CD14-positive monocyte (primary cell): Measurements from ENCODE around the gene FANCC. TPM values are rescaled to one million over a fixed set of nuclear protein-coding genes. Genes with fewer than 3 reads are reported as not detected.

Experiments used
- DNase-seq, 3 donors: peaks; one replicate each; pipeline ENCODE4 v3.0.0-alpha.2; 2011 to 2022
- H2AFZ ChIP-seq: 2 replicates; pipeline ENCODE4 v1.6.0; 2012; ENCODE audit warnings: mild to moderate bottlenecking, low read depth, low read length, inconsistent platforms; ENCODE audit not compliant: insufficient read depth, poor library complexity, severe bottlenecking
- H3K27ac ChIP-seq, 2 donors: 1 replicate in 1 of 2; 2 replicates in 1 of 2; pipeline ENCODE4 v1.5.1; 2012 to 2013; ENCODE audit warnings: low read length in 2 of 2, control low read depth in 1 of 2, inconsistent platforms in 1 of 2, low read depth in 1 of 2, mild to moderate bottlenecking in 1 of 2
- H3K27me3 ChIP-seq, 2 donors: one replicate each; pipeline versions ENCODE4 v1.6.0 to v1.6.1; 2011 to 2013; ENCODE audit warnings: low read length in 2 of 2; ENCODE audit not compliant: control insufficient read depth in 2 of 2, insufficient read depth in 2 of 2
- H3K36me3 ChIP-seq, 2 donors: replicated peaks in 1 of 2; 1 replicate in 1 of 2; 2 replicates in 1 of 2; pipeline versions ENCODE4 v1.5.1 to v1.6.1; 2012 to 2013; ENCODE audit warnings: low read length in 2 of 2, control low read depth in 1 of 2, inconsistent platforms in 1 of 2, mild to moderate bottlenecking in 1 of 2; ENCODE audit not compliant: insufficient read depth in 2 of 2, control insufficient read depth in 1 of 2
- H3K4me1 ChIP-seq, 2 donors: 1 replicate in 1 of 2; 2 replicates in 1 of 2; pipeline versions ENCODE4 v1.5.1 to v1.6.1; 2012 to 2013; ENCODE audit warnings: low read length in 2 of 2, control low read depth in 1 of 2, inconsistent platforms in 1 of 2, mild to moderate bottlenecking in 1 of 2, moderate library complexity in 1 of 2; ENCODE audit not compliant: insufficient read depth in 2 of 2, control insufficient read depth in 1 of 2
- H3K4me2 ChIP-seq: replicated peaks from 2 replicates; pipeline ENCODE3; 2012; ENCODE audit warnings: low read length, moderate library complexity, mild to moderate bottlenecking; ENCODE audit not compliant: poor library complexity, severe bottlenecking; ENCODE audit errors: extremely low read depth
- H3K4me3 ChIP-seq, 3 experiments: fragments of 200-600 bp in 1 of 3; sonication (generic) in 1 of 3; replicated peaks in 1 of 3; 1 replicate in 2 of 3; 2 replicates in 1 of 3; pipeline ENCODE4 v1.5.1; 2011 to 2013; ENCODE audit warnings: low read length in 3 of 3, mild to moderate bottlenecking in 3 of 3, control low read depth in 2 of 3, low read depth in 2 of 3, inconsistent platforms in 1 of 3, moderate library complexity in 1 of 3
- H3K79me2 ChIP-seq: 2 replicates; pipeline ENCODE4 v1.6.0; 2012; ENCODE audit warnings: mild to moderate bottlenecking, control low read depth, inconsistent platforms, low read length, moderate library complexity; ENCODE audit not compliant: insufficient read depth
- H3K9ac ChIP-seq: 2 replicates; pipeline ENCODE4 v1.6.0; 2017; ENCODE audit warnings: low read length, mild to moderate bottlenecking; ENCODE audit not compliant: insufficient read depth, poor library complexity, severe bottlenecking
- H3K9me3 ChIP-seq, 2 donors: replicated peaks in 1 of 2; 1 replicate in 1 of 2; 2 replicates in 1 of 2; pipeline versions ENCODE4 v1.5.1 to v1.6.1; 2012 to 2013; ENCODE audit warnings: low read length in 2 of 2, control low read depth in 1 of 2; ENCODE audit not compliant: control insufficient read depth in 1 of 2, insufficient read depth in 1 of 2
- H4K20me1 ChIP-seq: 2 replicates; pipeline ENCODE4 v1.6.0; 2012; ENCODE audit warnings: mild to moderate bottlenecking, low read length, control low read depth, moderate library complexity; ENCODE audit not compliant: insufficient read depth
- H3K27ac Mint-ChIP-seq, 7 donors: one replicate each; pipeline ENCODE4 v1.8.0; 2020; ENCODE audit warnings: mild to moderate bottlenecking in 7 of 7, mixed read lengths in 7 of 7, moderate library complexity in 6 of 7, inconsistent platforms in 2 of 7
- H3K27me3 Mint-ChIP-seq, 3 donors: one replicate each; pipeline ENCODE4 v1.8.0; 2021 to 2022; ENCODE audit warnings: low read depth in 3 of 3, mild to moderate bottlenecking in 3 of 3, mixed read lengths in 3 of 3, moderate library complexity in 3 of 3, inconsistent platforms in 1 of 3
- H3K36me3 Mint-ChIP-seq, 2 donors: one replicate each; pipeline ENCODE4 v1.8.0; 2020; ENCODE audit warnings: mixed read lengths in 2 of 2, inconsistent platforms in 1 of 2, mild to moderate bottlenecking in 1 of 2
- H3K4me1 Mint-ChIP-seq: one replicate; pipeline ENCODE4 v1.8.0; 2020; ENCODE audit warnings: mild to moderate bottlenecking, mixed read lengths
- H3K4me3 Mint-ChIP-seq, 2 donors: one replicate each; pipeline ENCODE4 v1.8.0; 2020; ENCODE audit warnings: mild to moderate bottlenecking in 2 of 2, mixed read lengths in 2 of 2, moderate library complexity in 1 of 2
- H3K9me3 Mint-ChIP-seq, 7 donors: one replicate each; pipeline ENCODE4 v1.8.0; 2020 to 2022; ENCODE audit warnings: mixed read lengths in 7 of 7, mild to moderate bottlenecking in 6 of 7, moderate library complexity in 6 of 7, inconsistent platforms in 2 of 7
- CTCF ChIP-seq: fragments of 200-600 bp; IDR thresholded peaks from one replicate; pipeline ENCODE4 v1.8.0; 2022; ENCODE audit warnings: antibody characterized with exemption, mild to moderate bottlenecking
- WGBS: methylation state at CpG from one replicate; pipeline ENCODE4 v1.1.5; 2013; ENCODE audit warnings: missing lambda C conversion rate; ENCODE audit not compliant: insufficient coverage; 5-methylcytosine and 5-hydroxymethylcytosine counted together
- intact Hi-C, 2 donors: fragments of 100-400 bp; cut with micrococcal nuclease; formaldehyde crosslinking; loops; one replicate each; pipeline versions ENCODE4 v1.15.0 to v1.15.1; 2023
- polyA plus RNA-seq, 3 donors: library from polyadenylated mRNA; depleted of rRNA in 1 of 3; unstranded in 2 of 3; stranded (reverse) in 1 of 3; fragments of 300-500 nt in 2 of 3; fragments of >200 nt in 1 of 3; fragmentation: Illumina TruSeq in 2 of 3; gene quantifications; 1 replicate in 2 of 3; 2 replicates in 1 of 3; pipeline ENCODE4 v1.2.3, GENCODE V29; 2012 to 2021

Gene FANCC
- polyA plus RNA-seq, 3 donors = 1.2 to 2.2 (median 1.5) TPM

DNA sequence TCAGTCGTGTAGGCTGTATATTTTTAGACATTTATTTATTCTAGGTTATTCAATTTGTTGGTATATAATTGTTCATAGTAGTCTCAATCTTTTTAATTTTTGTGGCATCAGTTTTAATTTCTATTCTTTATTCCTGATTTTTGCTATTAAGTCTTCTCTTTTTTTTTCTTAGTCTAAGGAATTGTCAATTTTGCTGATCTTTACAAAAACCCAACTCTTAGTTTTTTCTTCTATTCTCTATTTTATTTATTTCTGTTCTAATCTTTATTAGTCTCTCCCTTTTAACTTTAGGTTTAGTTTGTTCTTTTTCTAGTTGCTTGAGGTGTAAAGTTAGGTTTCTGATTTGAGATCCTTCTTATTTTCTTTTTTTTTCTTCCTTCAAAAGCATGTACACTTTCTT lies 152.5 kb downstream of the FANCC start:
- Mint-ChIP-seq H3K9me3 (peaks cover 3 to 15% (median 8%) of the 10 kb centered on the region in 7 donors), H3K36me3 (peaks cover under 1 to 25% of the 10 kb centered on the region in 2 donors), H3K4me3 (no peak overlapping the region), H3K27me3 (no peaks in the 10 kb centered on the region), H3K4me1 (no peaks in the 10 kb centered on the region), H3K27ac (no peak overlapping the region)
- TF ChIP-seq CTCF = no peak
- Histone ChIP-seq H3K9me3 (peaks cover 0 to 4% of the 10 kb centered on the region in 2 donors), H3K79me2 (no peaks in the 10 kb centered on the region), H2AFZ (no peak overlapping the region), H3K27me3 (no peaks in the 10 kb centered on the region), H3K4me1 (no peaks in the 10 kb centered on the region), H4K20me1 (no peaks in the 10 kb centered on the region), H3K27ac (no peak overlapping the region), H3K4me3 (no peak overlapping the region), H3K36me3 (no peaks in the 10 kb centered on the region), H3K9ac (no peak overlapping the region), H3K4me2 (no peak overlapping the region)
- intact Hi-C loops = no loop called here
- WGBS = no CpG with 5 or more reads among the region's 1 CpG
- no peak for DNase-seq

DNA sequence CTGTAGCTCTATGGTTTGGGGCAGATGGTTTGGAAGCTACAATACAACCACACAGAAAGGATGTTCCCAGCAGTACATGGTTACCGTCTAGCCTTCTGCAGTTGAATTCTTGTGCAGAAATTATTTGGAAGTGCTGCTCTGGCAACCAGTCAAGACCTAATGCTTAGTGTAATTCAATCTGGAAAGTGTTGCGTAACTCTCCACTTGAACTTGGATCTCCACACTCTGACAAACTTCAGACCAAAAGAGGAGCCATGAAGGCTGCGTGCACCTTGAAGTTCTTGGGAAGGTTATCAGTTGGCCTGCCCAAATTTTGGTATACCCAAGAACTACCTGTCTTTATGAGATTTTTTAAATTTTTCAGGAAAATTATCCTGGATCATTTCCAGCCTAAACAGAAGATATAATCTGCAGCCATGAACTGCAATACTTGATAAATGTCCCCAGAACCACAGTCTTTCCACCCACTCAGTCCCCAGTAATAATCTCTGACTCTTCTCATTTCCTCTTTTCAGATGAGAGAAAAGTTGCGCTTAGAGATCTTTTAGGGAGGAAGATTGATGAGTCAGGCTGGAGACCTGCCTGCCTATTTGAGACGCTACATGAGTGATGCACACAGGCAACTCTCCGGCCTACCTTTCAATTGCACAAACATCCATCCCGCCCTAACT lies 159.9 kb downstream of the FANCC start:
- Histone ChIP-seq H3K79me2 (no peaks in the 10 kb centered on the region), H4K20me1 (no peaks in the 10 kb centered on the region), H3K27me3 (no peaks in the 10 kb centered on the region), H2AFZ (no peak overlapping the region), H3K9me3 (no peaks in the 10 kb centered on the region), H3K27ac (no peak overlapping the region), H3K4me3 (no peak overlapping the region), H3K9ac (no peak overlapping the region), H3K36me3 (no peaks in the 10 kb centered on the region), H3K4me1 (no peaks in the 10 kb centered on the region), H3K4me2 (no peak overlapping the region)
- Mint-ChIP-seq H3K27ac (peak overlapping the region in 1 of 7 donors; percentile 20), H3K9me3 (peaks cover 0 to 2% (median 2%) of the 10 kb centered on the region in 7 donors), H3K4me3 (no peak overlapping the region), H3K36me3 (peaks cover 0 to 5% of the 10 kb centered on the region in 2 donors), H3K4me1 (peaks cover 5% of the 10 kb centered on the region), H3K27me3 (no peaks in the 10 kb centered on the region)
- intact Hi-C loops = no loop called here
- DNase-seq = no peak
- no peak for TF ChIP-seq CTCF
- WGBS = 82% methylated on average over 3 of the region's 7 CpGs
